NT2/D1 (cell line): ENCODE results near the gene LHFPL6.

Experiments
- SUZ12 ChIP-seq: IDR thresholded peaks from 2 replicates; pipeline ENCODE4 v1.6.1; 2011; ENCODE audit not compliant: insufficient read length, insufficient read depth; ENCODE audit errors: extremely low read depth
- YY1 ChIP-seq: IDR thresholded peaks from 2 replicates; pipeline ENCODE4 v1.6.1; 2011; ENCODE audit not compliant: insufficient read length, insufficient read depth

DNA sequence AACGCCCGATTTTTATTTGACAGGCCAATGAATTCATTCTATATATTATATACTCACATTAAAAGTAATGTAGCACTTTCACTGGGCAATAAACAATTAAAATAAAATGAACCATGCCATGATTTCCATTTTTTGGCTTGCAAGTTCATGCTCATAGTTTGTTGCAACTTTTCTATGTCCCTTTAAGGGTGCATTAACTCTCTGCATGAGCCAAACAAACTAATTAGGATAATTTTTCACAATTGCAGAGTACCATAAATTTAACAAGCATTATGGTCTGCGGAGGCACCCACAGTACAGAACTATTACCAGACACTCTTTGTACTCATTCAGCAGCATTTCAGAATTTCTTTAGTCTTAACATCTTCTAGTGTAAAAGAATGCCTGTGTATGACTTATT is 1.4 kb downstream of the LHFPL6 start:
- TF ChIP-seq SUZ12 (no peak), YY1 (no peak)
